GM06990 (cell line): Measurements from ENCODE around the gene TRABD2A.

ENCODE experiments used
- DNase-seq: peaks from one replicate; pipeline ENCODE4 v3.0.0-alpha.2; 2011; ENCODE audit not compliant: insufficient read length; ENCODE audit errors: extremely low read depth
- H3K27me3 ChIP-seq: replicated peaks from 2 replicates; pipeline ENCODE4 v1.6.0; 2011; ENCODE audit warnings: low read length; ENCODE audit not compliant: control insufficient read depth, insufficient read depth
- H3K36me3 ChIP-seq: 2 replicates; pipeline ENCODE4 v1.5.1; 2011; ENCODE audit warnings: low read length; ENCODE audit not compliant: control insufficient read depth, insufficient read depth
- H3K4me3 ChIP-seq: replicated peaks from 2 replicates; pipeline ENCODE4 v1.5.1; 2011; ENCODE audit warnings: low read depth, mild to moderate bottlenecking, control low read depth, low read length
- CTCF ChIP-seq: IDR thresholded peaks from 2 replicates; pipeline ENCODE4 v1.5.1; 2011; ENCODE audit warnings: low read length, control low read depth, mild to moderate bottlenecking, inconsistent platforms; ENCODE audit not compliant: insufficient read depth, poor library complexity, severe bottlenecking

The TRABD2A gene

DNA sequence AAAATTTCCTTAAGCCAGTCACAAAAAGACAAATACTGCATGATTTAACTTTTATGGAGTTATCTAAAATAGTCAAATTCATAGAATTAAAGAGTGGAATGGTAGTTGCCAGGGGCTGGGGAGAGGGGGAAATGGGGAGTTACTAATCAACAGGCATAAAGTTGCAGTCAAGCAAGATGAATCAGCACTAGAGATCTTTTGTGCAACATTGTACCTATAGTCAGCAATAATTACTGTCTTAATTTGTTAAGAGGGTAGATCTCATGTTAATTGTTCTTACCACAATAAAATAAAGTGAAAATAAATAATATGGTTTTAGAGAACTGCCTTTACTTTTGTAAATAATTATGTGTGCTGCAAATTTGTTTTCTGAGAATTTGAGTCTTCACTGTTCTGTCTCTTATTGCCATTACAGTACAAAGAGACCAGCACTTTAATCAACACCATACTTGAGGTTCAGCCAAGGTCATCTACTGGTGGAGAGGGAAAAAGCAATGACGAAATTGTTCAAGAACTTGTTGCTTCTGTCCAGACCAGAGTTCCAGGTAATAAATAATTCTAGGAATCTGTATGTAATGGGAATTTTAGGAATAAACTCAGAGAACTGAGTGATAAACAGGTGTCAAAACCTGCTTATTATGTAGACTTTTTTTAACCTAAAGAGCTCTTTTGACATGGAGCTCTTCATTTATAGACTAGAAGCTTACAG lies 75.5 kb downstream of the TRABD2A start:
- no peaks in the 10 kb centered on the region for H3K36me3 ChIP-seq
- H3K4me3 ChIP-seq = no peak overlapping the region
- peaks cover 1% of the 10 kb centered on the region for H3K27me3 ChIP-seq
- no peak for TF ChIP-seq CTCF
- DNase-seq = no peak

- Histone ChIP-seq H3K36me3 (no peaks in the 10 kb centered on the region), H3K4me3 (no peak overlapping the region), H3K27me3 (no peaks in the 10 kb centered on the region; the same call in 1 of the 2 replicates)
- no peak for DNase-seq
- TF ChIP-seq CTCF = no peak
Measured at GRCh38 chr2:84801811-84802210, 79.1 kb downstream of the TRABD2A start.

DNA sequence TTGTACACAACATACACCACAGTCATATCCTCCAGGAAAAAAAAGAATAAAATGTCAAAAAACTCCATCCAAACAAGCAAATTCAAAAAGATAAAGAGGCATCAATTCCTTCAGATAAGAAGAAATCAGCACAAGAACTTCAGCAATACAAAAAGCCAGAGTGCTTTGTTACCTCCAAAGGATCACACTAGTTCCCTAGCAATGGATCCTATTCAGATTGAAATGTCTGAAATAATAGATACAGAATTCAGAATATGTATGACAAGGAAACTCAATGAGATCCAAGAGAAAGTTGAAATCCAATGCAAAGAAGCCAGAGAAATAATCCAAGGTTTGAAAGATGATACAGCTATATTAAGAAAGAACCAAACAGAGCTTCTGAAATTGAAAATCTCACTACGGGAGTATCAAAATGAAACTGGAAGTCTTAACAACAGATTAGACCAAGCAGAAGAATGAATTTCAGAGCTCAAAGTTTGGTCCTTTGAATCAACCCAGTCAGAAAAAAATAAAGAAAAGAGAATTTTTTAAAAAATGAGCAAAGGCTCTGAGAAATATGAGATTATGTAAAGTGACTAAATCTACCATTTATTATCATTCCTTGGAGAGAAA lies 80.6 kb downstream of the TRABD2A start:
- TF ChIP-seq CTCF = no peak
- DNase-seq = no peak
- Histone ChIP-seq H3K4me3 (no peak overlapping the region), H3K36me3 (no peaks in the 10 kb centered on the region), H3K27me3 (no peaks in the 10 kb centered on the region; the same call in 1 of the 2 replicates)

GRCh38 chr2:84799772-84800171 lies 81.1 kb downstream of the TRABD2A start:
- no peaks in the 10 kb centered on the region for H3K36me3 ChIP-seq
- DNase-seq = no peak
- H3K27me3 ChIP-seq = no peaks in the 10 kb centered on the region; the same call in 1 of the 2 replicates
- no peak for TF ChIP-seq CTCF
- no peak overlapping the region for H3K4me3 ChIP-seq

DNA sequence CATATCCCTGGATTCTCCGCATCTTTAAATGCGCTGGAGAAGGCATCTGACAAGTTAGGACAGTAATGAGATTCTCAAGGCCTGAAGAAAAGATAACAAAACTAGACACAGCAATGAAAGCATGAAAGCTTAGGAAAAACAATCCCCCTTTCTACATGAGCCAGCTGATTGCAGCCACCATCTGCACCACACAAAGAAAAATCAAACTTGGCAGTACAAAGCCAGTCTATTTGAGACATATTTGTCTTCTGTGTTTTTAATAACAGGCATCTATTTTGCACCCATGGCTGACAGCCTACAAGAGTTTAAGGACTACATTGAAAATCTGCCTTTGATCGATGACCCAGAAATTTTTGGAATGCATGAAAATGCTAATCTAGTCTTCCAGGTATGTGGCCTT lies 83.6 kb downstream of the TRABD2A start:
- no peaks in the 10 kb centered on the region for H3K27me3 ChIP-seq
- no peak for TF ChIP-seq CTCF
- no peak overlapping the region for H3K4me3 ChIP-seq
- DNase-seq = no peak
- no peaks in the 10 kb centered on the region for H3K36me3 ChIP-seq
